VCaP (cell line): ENCODE results near the gene TUT1.
A peak's percentile ranks its signal among the peaks of the same experiment; 100 is the strongest.
"Not testable (repeated sequence)": the region's sequence is repeated elsewhere in the genome, so short reads cannot be mapped to it uniquely, and the experiment has no call there.

ENCODE experiments used
- H3K27ac ChIP-seq: fragments of 450-650 bp; 2 replicates; pipeline ENCODE4 v1.5.1; 2017
- CTCF ChIP-seq: fragments of 450-650 bp; conservative IDR thresholded peaks from 2 replicates; pipeline ENCODE4 v1.5.1; 2017; ENCODE audit warnings: mild to moderate bottlenecking, moderate library complexity

TUT1 gene

GRCh38 chr11:62599069-62599696 lies 7.9 kb upstream of the TUT1 start:
- peak overlapping the region; percentile 99 for H3K27ac ChIP-seq
- TF ChIP-seq CTCF = no peak

- H3K27ac ChIP-seq = no peak overlapping the region
- TF ChIP-seq CTCF = no peak
Measured at GRCh38 chr11:62595124-62595523, 3.8 kb upstream of the TUT1 start.

- peak; percentile 75 for TF ChIP-seq CTCF
- peak overlapping the region; percentile 96 for H3K27ac ChIP-seq
Measured at GRCh38 chr11:62593434-62594044, 2.2 kb upstream of the TUT1 start.

- no peak for TF ChIP-seq CTCF
- peak overlapping the region; percentile 96 for H3K27ac ChIP-seq
Measured at GRCh38 chr11:62592989-62593421, 1.7 kb upstream of the TUT1 start.

GRCh38 chr11:62592146-62592815 lies 958 bp upstream of the TUT1 start:
- TF ChIP-seq CTCF = no peak
- peak overlapping the region; percentile 96 for H3K27ac ChIP-seq

- peak; percentile 49 for TF ChIP-seq CTCF
Measured at GRCh38 chr11:62588966-62589637, 2.2 kb downstream of the TUT1 start.

GRCh38 chr11:62585356-62585755 lies 6.0 kb downstream of the TUT1 start:
- H3K27ac ChIP-seq = not testable (repeated sequence)

More at GRCh38 chr11:62588966-62589637, 2.2 kb downstream of the TUT1 start:
- peak overlapping the region; percentile 70 for H3K27ac ChIP-seq

GRCh38 chr11:62581735-62582134 lies 9.6 kb downstream of the TUT1 start:
- not testable (repeated sequence) for H3K27ac ChIP-seq
